Putamen (tissue), 1 donor: ENCODE measurements around the gene PSMD8.
A peak's percentile ranks its signal among the peaks of the same experiment; 100 is the strongest.
"Not testable (repeated sequence)": the region's sequence is repeated elsewhere in the genome, so short reads cannot be mapped to it uniquely, and the experiment has no call there.

Experiments
- DNase-seq: peaks from one replicate; pipeline ENCODE4 v3.0.0-alpha.2; 2016; ENCODE audit warnings: low spot score

The PSMD8 gene

GRCh38 chr19:38374332-38375097 is at the start of gene PSMD8:
Gene PSMD8, plus strand, starts transcription at chr19:38374571. Its CDS starts 31 bp downstream, at chr19:38374602.
- DNase-seq, result peak; percentile 100

DNA sequence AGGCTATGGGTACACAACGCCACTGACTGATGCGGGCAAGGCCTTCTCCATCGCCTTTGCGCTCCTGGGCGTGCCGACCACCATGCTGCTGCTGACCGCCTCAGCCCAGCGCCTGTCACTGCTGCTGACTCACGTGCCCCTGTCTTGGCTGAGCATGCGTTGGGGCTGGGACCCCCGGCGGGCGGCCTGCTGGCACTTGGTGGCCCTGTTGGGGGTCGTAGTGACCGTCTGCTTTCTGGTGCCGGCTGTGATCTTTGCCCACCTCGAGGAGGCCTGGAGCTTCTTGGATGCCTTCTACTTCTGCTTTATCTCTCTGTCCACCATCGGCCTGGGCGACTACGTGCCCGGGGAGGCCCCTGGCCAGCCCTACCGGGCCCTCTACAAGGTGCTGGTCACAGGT is 47.8 kb upstream of the PSMD8 start:
- no peak for DNase-seq

DNA sequence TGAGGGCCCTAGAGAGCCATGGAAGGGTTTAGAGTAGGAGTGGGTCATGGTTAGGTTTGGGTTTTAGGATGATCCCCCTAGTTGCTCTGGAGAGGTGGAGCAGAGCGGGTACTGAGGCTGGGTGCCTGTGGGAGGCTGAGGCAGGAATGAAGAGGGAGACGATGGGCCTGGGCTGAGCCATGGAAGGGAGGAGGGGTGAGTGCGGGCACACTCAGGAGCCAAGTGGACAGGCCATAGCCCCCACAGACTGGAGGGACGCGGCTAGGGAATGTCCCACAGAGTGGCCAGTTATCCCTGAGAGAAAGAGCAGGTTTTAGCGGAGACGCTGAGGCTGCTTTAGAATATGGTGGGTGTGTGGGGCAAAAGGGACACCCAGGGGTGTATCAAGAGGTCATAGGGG is 44.7 kb upstream of the PSMD8 start:
- no peak for DNase-seq

GRCh38 chr19:38331728-38332127 is 42.6 kb upstream of the PSMD8 start:
- no peak for DNase-seq

DNA sequence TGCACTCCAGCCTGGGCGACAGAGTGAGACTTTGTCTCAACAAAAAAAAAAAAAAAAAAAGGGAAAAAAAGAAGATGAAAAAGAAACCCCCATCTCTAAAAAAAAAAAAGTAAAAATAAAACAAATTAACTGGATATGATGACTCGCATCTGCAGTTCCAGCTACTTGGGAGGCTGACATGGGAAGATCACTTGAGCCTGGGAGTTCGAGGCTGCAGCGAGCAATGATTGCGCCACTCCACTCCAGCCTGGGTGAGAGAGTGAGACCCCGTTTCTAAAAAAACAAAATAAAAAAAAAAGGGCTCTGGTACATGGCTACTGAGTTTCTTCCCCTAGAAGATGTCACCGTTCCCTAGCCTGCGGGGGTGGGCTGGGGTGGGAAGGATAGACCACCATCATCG is 41.1 kb upstream of the PSMD8 start:
- DNase-seq, result no peak

- DNase-seq, result peak; percentile 96
Observed at GRCh38 chr19:38335949-38336637, 38.3 kb upstream of the PSMD8 start.

DNA sequence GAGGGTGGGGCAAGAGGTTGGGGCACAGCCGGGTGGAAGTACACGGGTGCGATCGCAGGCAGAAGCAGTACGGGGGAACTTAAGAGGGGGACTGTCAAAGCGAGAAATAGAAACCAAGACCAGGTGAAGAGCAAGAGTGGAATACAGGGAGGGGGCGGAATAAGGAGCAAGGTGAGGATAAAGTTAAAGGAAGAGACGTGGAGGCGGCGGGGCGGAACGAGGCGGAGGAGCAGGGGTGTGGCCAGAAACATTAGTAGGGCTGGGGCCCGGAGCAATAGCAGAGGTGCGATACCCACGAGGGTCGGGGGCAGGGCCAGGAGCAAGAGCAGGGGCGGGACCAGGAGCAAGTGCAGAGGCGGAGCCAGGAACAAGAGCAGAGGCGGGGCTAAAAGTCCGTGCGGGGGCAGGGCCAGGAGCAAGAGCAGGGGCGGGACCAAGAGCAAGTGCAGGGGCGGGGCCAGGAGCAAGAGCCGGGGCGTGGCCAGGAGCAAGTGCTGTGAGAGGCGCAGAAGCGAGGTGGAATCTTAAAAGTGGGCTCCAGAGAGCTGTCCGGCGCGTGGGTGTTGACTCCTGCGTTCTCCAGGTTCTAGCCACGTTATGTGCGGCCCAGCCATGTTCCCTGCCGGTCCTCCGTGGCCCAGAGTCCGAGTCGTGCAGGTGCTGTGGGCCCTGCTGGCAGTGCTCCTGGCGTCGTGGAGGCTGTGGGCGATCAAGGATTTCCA is 37.6 kb upstream of the PSMD8 start:
- DNase-seq, result peak; percentile 89

GRCh38 chr19:38337360-38337653 is 37.1 kb upstream of the PSMD8 start:
- DNase-seq, result no peak

DNA sequence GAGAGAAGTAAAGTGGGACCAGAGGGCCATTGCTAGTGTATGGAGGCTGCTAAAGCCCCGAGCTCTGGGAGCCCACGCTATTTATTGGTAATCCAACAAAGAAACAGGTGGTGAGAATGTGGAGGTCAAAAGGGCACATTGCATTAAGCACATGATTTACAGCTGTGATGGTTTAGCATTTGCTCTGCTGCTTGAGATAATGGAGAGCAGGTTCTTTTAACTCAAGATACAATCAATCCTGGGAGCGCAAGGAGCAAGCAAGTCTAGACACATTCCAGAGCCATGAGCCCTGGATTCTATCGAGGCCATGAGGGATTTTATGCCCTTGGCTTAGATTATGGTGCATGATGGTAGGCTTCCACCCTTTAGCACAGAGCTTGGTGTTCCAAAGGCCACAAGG is 35.4 kb upstream of the PSMD8 start:
- DNase-seq, result not testable (repeated sequence)

DNA sequence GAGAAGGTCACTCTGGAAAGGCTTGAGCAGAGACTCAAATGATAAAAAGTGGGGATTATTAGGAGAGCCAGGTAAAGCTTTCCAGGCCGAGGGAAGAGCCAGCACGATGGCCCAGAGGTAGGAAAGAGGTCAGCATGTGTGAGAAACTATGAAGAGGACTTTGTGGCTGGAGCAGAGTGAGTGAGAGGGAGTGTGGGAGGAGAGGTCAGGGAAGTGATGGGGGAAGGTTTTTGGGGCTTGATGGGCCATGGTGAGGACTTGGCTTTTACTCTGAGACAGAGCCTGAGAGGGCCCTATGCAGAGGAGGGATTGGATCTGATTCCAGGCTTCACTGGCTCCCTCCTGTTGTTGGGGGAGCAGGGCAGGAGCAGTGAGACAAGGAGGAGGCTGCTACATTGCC is 33.4 kb upstream of the PSMD8 start:
- DNase-seq, result no peak

GRCh38 chr19:38346837-38347236 is 27.5 kb upstream of the PSMD8 start:
- DNase-seq, result no peak

DNA sequence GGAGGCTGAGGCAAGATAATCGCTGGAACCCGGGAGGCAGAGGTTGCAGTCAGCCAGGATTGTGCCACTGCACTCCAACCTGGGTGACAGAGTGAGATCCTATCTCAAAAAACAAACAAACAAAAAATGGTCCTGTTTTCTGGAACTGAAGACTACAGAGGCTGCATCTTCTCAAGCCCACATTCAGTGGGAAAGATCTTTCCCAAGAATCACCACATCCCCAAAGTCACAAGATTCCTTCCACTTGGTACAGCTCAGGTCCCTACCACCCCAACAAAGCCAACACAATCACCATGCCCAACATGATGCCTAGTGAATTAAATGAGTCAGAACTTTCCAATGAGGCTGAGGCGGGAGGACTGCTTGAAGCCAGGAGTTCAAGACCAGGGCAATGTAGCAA is 23.5 kb upstream of the PSMD8 start:
- no peak for DNase-seq

DNA sequence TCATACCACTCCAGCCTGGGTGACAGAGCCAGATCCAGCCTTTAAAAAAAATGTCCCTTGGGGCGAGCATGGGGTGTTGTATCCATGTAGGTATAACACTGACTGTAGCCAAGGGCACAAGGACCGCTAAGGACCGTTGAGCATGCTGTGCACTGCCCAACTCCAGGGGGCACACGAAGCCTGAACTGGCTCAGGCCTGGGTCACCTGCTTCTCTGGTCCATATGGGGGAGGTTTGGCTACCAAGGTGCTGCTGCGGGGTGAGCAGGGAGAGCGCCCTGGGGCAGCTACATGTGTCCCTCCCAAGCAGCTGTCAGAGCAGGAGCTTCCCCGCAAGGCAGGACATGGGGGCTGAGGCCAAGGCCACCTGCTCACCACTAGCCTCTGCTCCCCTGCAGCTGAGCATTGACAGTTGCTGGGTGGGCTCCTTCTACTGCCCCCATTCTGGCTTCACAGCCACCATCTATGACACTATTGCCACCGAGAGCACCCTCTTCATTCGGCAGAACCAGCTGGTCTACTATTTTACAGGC is 22.4 kb upstream of the PSMD8 start:
- DNase-seq, result no peak

- DNase-seq, result no peak
Observed at GRCh38 chr19:38352611-38353010, 21.8 kb upstream of the PSMD8 start.

- no peak for DNase-seq
Observed at GRCh38 chr19:38355728-38356725, 18.3 kb upstream of the PSMD8 start.

GRCh38 chr19:38358071-38358470 is 16.3 kb upstream of the PSMD8 start:
- DNase-seq, result no peak

- DNase-seq, result no peak
Observed at GRCh38 chr19:38359242-38360021, 14.9 kb upstream of the PSMD8 start.

DNA sequence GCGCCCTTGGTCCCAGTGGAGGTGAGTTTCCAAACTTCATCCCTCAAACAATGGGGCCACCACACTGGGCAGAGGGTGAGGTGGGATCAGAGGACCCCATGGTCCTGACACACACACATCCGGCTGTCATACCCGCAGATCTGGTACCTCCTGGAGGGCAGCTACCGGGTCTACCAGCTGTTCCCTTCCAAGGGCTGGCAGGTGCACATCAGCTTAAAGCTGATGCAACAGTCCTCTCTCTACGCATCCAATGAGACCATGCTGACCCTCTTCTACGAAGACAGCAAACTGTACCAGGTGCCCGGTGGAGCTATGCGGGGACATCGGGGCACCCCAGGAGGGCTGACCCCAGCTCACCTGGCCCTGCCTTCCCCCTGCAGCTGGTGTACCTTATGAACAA is 14.0 kb upstream of the PSMD8 start:
- no peak for DNase-seq

DNA sequence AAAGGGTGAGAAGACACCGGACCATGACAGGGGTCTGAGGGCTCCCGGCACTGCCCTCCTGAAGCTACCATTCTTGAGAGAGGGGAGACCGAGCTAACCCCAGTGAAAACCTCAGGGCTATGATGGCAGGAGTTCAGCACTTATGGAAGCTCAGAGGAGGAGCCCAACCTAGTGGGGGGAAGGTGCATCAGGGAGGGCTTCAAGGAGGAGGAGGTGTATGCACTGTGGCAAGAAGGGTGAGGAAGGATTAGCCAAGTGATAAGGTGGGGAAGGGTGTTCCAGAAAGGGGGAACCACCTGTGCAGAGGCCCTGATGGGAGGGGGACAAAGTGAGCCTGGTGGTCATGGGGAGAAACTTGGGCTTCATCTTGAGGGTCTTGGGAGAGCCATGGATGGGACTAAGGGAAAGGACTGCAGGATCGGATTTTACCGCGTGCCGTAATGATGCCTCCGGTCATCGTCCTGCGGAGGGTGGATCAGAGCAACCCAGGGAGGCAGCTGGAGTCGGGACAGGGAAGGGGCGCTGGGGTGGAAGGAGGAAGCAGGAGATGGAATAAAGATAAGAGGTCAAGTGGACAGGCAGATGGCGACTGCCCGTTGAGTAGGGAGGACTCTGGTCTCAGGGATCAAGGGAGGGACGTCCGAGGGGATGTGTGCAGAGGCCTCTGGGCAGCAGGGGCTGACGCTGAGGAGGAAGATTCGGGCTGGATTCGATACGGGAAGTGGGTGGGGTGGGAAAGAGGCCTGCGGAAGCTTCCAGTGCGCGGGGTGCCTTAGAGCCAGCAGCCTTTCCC is 13.3 kb upstream of the PSMD8 start:
- no peak for DNase-seq

- no peak for DNase-seq
Observed at GRCh38 chr19:38361633-38362075, 12.7 kb upstream of the PSMD8 start.
